NCI-H1105 treated with DMSO at 0.1 percent for 48 hours (cell line): Measurements from ENCODE around the gene CD101.

Experiments
- DNase-seq: peaks from one replicate; lab custom pipeline; 2025; lab: John Stamatoyannopoulos, UW

Gene CD101

GRCh38 chr1:117015724-117016123 is 14.2 kb downstream of the CD101 start:
- no peak for DNase-seq

- no peak for DNase-seq
Measured at GRCh38 chr1:117017062-117017461, 15.5 kb downstream of the CD101 start.

GRCh38 chr1:117017648-117018047 is 16.1 kb downstream of the CD101 start:
- DNase-seq = no peak

- DNase-seq = no peak
Measured at GRCh38 chr1:117020526-117021156, 19.1 kb downstream of the CD101 start.

GRCh38 chr1:117022114-117022513 is 20.6 kb downstream of the CD101 start:
- DNase-seq = no peak

GRCh38 chr1:117025568-117025967 is 24.0 kb downstream of the CD101 start:
- no peak for DNase-seq

- no peak for DNase-seq
Measured at GRCh38 chr1:117026361-117026760, 24.8 kb downstream of the CD101 start.

GRCh38 chr1:117029685-117030084 is 28.1 kb downstream of the CD101 start:
- no peak for DNase-seq

GRCh38 chr1:117030271-117030877 is 28.8 kb downstream of the CD101 start:
- no peak for DNase-seq

- DNase-seq = no peak
Measured at GRCh38 chr1:117032266-117032665, 30.7 kb downstream of the CD101 start.

GRCh38 chr1:117032681-117033539 is 31.4 kb downstream of the CD101 start:
- DNase-seq = no peak

GRCh38 chr1:117033772-117034171 is 32.2 kb downstream of the CD101 start:
- DNase-seq = no peak

- no peak for DNase-seq
Measured at GRCh38 chr1:117034791-117035290, 33.3 kb downstream of the CD101 start.

GRCh38 chr1:117036018-117036461 is 34.5 kb downstream of the CD101 start:
- no peak for DNase-seq

- no peak for DNase-seq
Measured at GRCh38 chr1:117037802-117038201, 36.2 kb downstream of the CD101 start.

GRCh38 chr1:117038236-117038635 is 36.7 kb downstream of the CD101 start:
- no peak for DNase-seq

- no peak for DNase-seq
Measured at GRCh38 chr1:117044217-117044616, 42.7 kb downstream of the CD101 start.

- no peak for DNase-seq
Measured at GRCh38 chr1:117045644-117046043, 44.1 kb downstream of the CD101 start.

- no peak for DNase-seq
Measured at GRCh38 chr1:117046781-117047180, 45.2 kb downstream of the CD101 start.

GRCh38 chr1:117047271-117047670 is 45.7 kb downstream of the CD101 start:
- no peak for DNase-seq

- no peak for DNase-seq
Measured at GRCh38 chr1:117049857-117050256, 48.3 kb downstream of the CD101 start.

GRCh38 chr1:117051224-117052064 is 49.9 kb downstream of the CD101 start:
- no peak for DNase-seq
